Karpas-422 (cell line): ENCODE measurements around the gene SETDB1. TPM values are rescaled to one million over a fixed set of nuclear protein-coding genes. Genes with fewer than 3 reads are reported as not detected.
A peak's percentile ranks its signal among the peaks of the same experiment; 100 is the strongest.

Source experiments
- DNase-seq: peaks from one replicate; pipeline ENCODE4 v3.0.0-alpha.2; 2015
- H2AFZ ChIP-seq: fragments of 200-600 bp; sonication (generic); 2 replicates; pipeline ENCODE4 v1.6.1; 2014; ENCODE audit warnings: antibody characterized with exemption, low read length, mixed read lengths
- H3K27ac ChIP-seq: fragments of 200-600 bp; sonication (generic); 2 replicates; pipeline ENCODE4 v1.5.1; 2014; ENCODE audit warnings: mild to moderate bottlenecking, low read length, moderate library complexity
- H3K27me3 ChIP-seq: fragments of 200-600 bp; sonication (generic); 2 replicates; pipeline ENCODE4 v1.6.1; 2014; ENCODE audit warnings: low read length, mixed read lengths
- H3K36me3 ChIP-seq: fragments of 200-600 bp; sonication (generic); 2 replicates; pipeline ENCODE4 v1.6.1; 2014; ENCODE audit warnings: low read length, mixed read lengths; ENCODE audit not compliant: insufficient read depth
- H3K4me1 ChIP-seq: fragments of 200-600 bp; sonication (generic); 2 replicates; pipeline ENCODE4 v1.6.1; 2014; ENCODE audit warnings: mild to moderate bottlenecking, low read length, mixed read lengths
- H3K4me2 ChIP-seq: fragments of 200-600 bp; sonication (generic); 2 replicates; pipeline ENCODE4 v1.6.1; 2014; ENCODE audit warnings: low read length, low read depth, mild to moderate bottlenecking; ENCODE audit not compliant: poor library complexity, severe bottlenecking
- H3K4me3 ChIP-seq: fragments of 200-600 bp; sonication (generic); 2 replicates; pipeline ENCODE4 v1.5.1; 2014; ENCODE audit warnings: mild to moderate bottlenecking, antibody characterized with exemption, low read length, mixed read lengths
- H3K79me2 ChIP-seq: fragments of 200-600 bp; sonication (generic); 2 replicates; pipeline ENCODE4 v1.6.1; 2014; ENCODE audit warnings: mild to moderate bottlenecking, low read length, mixed read lengths
- H3K9ac ChIP-seq: fragments of 200-600 bp; sonication (generic); 2 replicates; pipeline ENCODE4 v1.6.0; 2014; ENCODE audit warnings: low read length
- H3K9me2 ChIP-seq: fragments of 200-600 bp; sonication (generic), shearing (Covaris generic); replicated peaks from 2 replicates; pipeline ENCODE4 v1.6.0; 2014; ENCODE audit warnings: mild to moderate bottlenecking, low read length, moderate library complexity; ENCODE audit not compliant: insufficient read depth
- H3K9me3 ChIP-seq: fragments of 300-700, 200-600 bp; sonication (generic); 2 replicates; pipeline ENCODE4 v1.6.1; 2014; ENCODE audit warnings: low read length, mixed read lengths
- H4K20me1 ChIP-seq: fragments of 200-600 bp; sonication (generic); 2 replicates; pipeline ENCODE4 v1.6.1; 2014; ENCODE audit warnings: mild to moderate bottlenecking, antibody characterized with exemption, low read length, low read depth; ENCODE audit not compliant: insufficient read depth
- total RNA-seq: library from RNA; depleted of rRNA; stranded (reverse); fragments of >200 nt; shearing (Covaris generic); gene quantifications from 2 replicates; pipeline ENCODE4 v1.2.3, GENCODE V29; 2014; ENCODE audit warnings: low replicate concordance

The SETDB1 gene
- total RNA-seq, 1 experiment from 2014 or later, result 60.1 TPM

DNA sequence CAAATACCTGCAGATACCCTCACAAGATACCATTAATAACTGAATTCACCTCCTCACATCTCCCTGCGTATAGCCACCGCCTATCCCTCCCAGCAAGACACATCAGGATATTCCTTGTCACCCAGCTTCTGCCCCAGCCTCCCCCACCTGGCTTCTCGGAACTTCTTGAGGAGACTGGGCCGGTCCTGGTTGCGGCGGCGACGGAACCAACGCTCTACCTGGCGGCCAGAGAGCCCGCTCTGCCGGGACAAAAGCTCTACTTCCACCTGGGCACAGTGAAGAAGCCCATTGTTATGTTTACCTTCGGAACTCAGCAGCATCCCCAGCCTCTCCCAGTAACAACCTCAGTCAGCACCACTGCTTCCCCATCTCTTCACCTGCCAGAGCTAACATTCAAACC, 41.8 kb downstream of the SETDB1 start:
- no peak overlapping the region for H3K9ac ChIP-seq
- no peak overlapping the region for H3K27ac ChIP-seq
- no peak overlapping the region for H3K4me3 ChIP-seq
- no peak for DNase-seq
- H3K9me2 ChIP-seq, result no peaks in the 10 kb centered on the region
- peaks cover 44% of the 10 kb centered on the region; the same call in 1 of the 2 replicates for H3K36me3 ChIP-seq
- no peaks in the 10 kb centered on the region for H3K27me3 ChIP-seq
- H2AFZ ChIP-seq, result no peak overlapping the region
- H3K9me3 ChIP-seq, result no peaks in the 10 kb centered on the region
- peaks cover 43% of the 10 kb centered on the region for H3K79me2 ChIP-seq
- no peak overlapping the region for H3K4me2 ChIP-seq
- H3K4me1 ChIP-seq, result peaks cover 27% of the 10 kb centered on the region
- H4K20me1 ChIP-seq, result peaks cover 32% of the 10 kb centered on the region

DNA sequence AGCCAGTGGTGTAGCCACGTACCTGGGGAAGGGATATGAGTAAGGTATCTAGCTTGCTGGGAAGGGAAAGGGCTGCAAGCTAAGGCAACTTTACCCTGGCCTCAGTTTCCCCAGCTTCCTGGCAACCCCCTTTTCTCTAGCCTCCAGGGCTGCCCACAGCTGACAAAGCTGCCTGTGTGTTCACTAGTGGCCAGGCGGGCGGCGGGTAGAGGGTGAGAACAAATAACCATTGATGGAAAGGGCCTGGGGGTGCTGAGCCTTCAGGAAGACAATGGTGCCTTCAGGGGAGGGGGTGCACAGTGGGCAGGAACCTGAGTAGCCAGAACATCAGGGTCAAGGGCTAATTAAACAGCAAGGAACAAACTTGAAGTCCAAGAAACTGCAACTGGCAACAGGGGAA, 42.3 kb downstream of the SETDB1 start:
- Histone ChIP-seq H2AFZ (no peak overlapping the region), H3K79me2 (peaks cover 49% of the 10 kb centered on the region), H4K20me1 (peaks cover 34% of the 10 kb centered on the region), H3K9me2 (no peaks in the 10 kb centered on the region), H3K27ac (no peak overlapping the region), H3K36me3 (peaks cover 38% of the 10 kb centered on the region; the same call in 1 of the 2 replicates), H3K27me3 (no peaks in the 10 kb centered on the region), H3K9ac (no peak overlapping the region), H3K9me3 (no peaks in the 10 kb centered on the region), H3K4me1 (peaks cover 30% of the 10 kb centered on the region), H3K4me3 (no peak overlapping the region), H3K4me2 (no peak overlapping the region)
- no peak for DNase-seq

DNA sequence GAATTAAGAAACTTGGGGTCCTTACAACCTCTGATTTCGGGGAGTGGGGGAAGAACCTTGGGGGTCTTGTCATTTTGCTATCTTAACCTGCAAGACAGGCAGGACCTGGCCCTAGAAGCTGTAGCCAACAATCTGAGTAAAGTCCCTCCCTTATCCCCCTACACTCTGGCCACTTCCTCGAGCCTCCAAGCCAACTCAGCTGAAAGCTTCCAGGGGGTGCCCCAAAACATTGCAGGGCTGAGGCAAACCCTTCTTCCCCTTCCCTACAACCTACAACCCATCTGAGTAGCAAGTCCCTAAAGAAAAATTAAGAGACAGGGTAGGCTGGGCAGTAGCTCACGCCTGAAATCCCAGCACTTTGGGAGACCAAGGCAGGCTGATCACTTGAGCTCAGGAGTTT, 43.5 kb downstream of the SETDB1 start:
- DNase-seq, result no peak
- peaks cover 34% of the 10 kb centered on the region for H4K20me1 ChIP-seq
- H3K79me2 ChIP-seq, result peaks cover 55% of the 10 kb centered on the region

DNA sequence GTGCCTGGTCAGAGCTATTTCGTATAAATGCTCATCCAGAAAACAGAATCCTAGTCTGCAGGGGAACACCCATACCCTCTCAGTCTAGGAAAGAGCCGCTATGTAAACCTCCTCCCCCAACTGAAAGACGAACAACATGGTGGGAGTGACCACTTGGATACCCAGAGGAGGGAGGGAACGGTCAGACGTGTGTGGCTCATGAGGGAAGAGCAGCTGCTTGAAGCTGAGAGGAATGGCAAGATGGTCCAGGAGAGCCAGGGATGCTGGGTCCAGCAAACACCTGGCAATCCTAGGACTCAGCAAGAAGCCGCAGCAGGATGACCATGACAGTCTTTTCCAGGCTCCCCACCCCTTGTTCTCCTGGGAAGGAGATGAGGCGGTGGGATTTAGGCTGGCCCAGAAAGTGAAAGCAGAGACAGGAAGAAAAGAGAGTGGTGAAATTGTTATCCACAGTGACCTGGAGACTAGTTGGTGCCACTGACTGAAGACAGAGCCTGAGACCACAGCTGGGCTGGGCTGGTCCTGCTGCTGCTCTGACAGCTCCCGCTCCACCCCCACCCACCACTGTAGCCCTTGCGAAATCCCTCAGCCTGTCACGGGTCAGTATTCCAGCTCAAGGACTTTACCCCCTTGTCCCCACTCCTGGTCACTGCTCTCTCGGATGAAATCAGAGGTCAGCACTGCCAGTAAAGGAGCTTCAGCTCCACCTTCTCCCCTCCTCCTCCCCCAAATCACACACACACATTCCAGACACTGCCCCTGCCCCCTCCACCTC, 44.8 kb downstream of the SETDB1 start:
- Histone ChIP-seq H3K4me1 (peaks cover 34% of the 10 kb centered on the region), H2AFZ (no peak overlapping the region), H3K27ac (peak overlapping the region; percentile 80), H3K9ac (peak overlapping the region; percentile 82; the same call in 1 of the 2 replicates), H3K9me3 (no peaks in the 10 kb centered on the region), H3K4me3 (no peak overlapping the region; the same call in 1 of the 2 replicates), H4K20me1 (peaks cover 29% of the 10 kb centered on the region), H3K27me3 (no peaks in the 10 kb centered on the region), H3K9me2 (no peaks in the 10 kb centered on the region), H3K36me3 (peaks cover 21% of the 10 kb centered on the region; the same call in 1 of the 2 replicates), H3K4me2 (peak overlapping the region; percentile 85), H3K79me2 (peaks cover 55% of the 10 kb centered on the region)
- DNase-seq, result no peak

More for the DNA sequence above, 43.5 kb downstream of the SETDB1 start:
- Histone ChIP-seq H3K36me3 (peaks cover 28% of the 10 kb centered on the region; the same call in 1 of the 2 replicates), H3K4me2 (no peak overlapping the region), H3K9me3 (no peaks in the 10 kb centered on the region), H3K9ac (no peak overlapping the region), H3K27me3 (no peaks in the 10 kb centered on the region), H3K27ac (no peak overlapping the region), H2AFZ (no peak overlapping the region), H3K4me1 (peaks cover 30% of the 10 kb centered on the region), H3K4me3 (no peak overlapping the region), H3K9me2 (no peaks in the 10 kb centered on the region)

DNA sequence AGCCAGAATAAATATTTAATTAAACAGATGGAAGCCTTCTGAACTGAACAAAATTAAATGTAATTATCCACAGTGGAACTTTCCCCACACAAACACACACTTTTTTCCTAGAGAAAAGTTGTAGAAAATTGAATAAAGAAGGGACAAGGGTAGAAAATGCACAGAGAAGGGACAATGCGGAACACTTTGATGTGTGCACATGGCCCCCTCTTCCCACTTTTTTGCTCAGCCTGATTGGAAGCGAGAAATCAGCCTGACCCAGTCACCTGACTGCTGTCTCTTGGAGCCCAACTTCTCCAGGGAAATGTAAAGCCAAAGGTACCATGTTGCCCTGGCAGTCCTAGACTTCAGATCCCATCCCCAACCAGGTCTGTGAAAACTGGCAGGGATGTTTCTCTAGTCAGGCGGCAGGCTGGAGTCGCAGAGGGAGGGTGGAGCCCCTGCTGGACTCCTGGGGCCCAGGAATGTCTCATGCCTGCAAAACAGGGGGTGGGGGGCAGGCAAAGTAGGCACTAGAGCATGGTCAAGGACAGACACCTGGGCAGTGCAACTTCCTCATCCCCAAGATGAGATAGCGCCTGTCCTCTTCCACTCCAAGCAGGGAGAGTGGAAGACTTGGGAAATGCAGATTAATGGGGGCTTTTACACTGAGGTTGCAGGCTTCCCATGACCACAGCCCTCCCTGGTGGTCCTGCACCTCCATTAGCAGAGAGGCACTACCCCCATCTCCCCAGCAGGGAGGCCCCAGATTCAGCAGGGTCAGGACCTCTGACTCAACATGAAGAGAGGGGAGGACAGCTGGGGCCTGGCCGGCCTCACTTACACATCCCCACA, 45.6 kb downstream of the SETDB1 start:
- H3K9me3 ChIP-seq, result no peaks in the 10 kb centered on the region
- peak overlapping the region; percentile 82 for H3K9ac ChIP-seq
- peak overlapping the region; percentile 80 for H3K27ac ChIP-seq
- peaks cover 26% of the 10 kb centered on the region for H4K20me1 ChIP-seq
- H3K9me2 ChIP-seq, result no peaks in the 10 kb centered on the region
- H2AFZ ChIP-seq, result no peak overlapping the region
- peaks cover 55% of the 10 kb centered on the region for H3K79me2 ChIP-seq
- peaks cover 15% of the 10 kb centered on the region; the same call in 1 of the 2 replicates for H3K36me3 ChIP-seq
- DNase-seq, result no peak
- peaks cover 37% of the 10 kb centered on the region for H3K4me1 ChIP-seq
- peak overlapping the region; percentile 74 for H3K4me3 ChIP-seq
- peak overlapping the region; percentile 85 for H3K4me2 ChIP-seq
- no peaks in the 10 kb centered on the region for H3K27me3 ChIP-seq

DNA sequence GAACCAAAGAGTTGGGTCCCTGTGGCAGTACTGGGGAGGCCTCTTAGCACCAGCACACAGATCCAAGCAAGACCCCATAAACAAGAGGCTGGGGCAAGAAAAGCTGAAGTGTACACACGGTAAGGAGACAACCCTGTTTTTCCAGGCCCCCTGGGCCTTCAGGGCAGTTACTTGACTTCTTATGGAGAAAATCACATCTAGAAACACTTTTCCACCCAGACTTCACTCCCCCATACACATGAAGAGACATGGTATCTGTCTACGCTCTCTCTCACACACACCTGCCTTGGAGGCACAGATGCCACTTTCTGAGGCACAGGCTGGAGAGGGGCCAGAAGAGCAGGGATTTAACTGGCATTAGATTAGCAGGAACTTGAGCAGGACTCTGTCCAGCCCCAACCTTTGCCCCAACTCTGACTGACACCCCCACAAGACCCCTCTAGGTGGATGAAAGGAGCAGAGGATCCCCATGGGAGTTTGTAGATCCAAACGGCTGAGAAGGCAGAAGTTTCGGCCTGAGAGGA, 46.3 kb downstream of the SETDB1 start:
- peaks cover 9% of the 10 kb centered on the region; the same call in 1 of the 2 replicates for H3K36me3 ChIP-seq
- peak overlapping the region; percentile 74 for H3K4me3 ChIP-seq
- H3K79me2 ChIP-seq, result peaks cover 55% of the 10 kb centered on the region
- H3K4me2 ChIP-seq, result peak overlapping the region; percentile 85
- DNase-seq, result no peak
- peak overlapping the region; percentile 82 for H3K9ac ChIP-seq
- peak overlapping the region; percentile 80 for H3K27ac ChIP-seq
- H2AFZ ChIP-seq, result no peak overlapping the region
- no peaks in the 10 kb centered on the region for H3K9me3 ChIP-seq
- H3K27me3 ChIP-seq, result no peaks in the 10 kb centered on the region
- H3K9me2 ChIP-seq, result no peaks in the 10 kb centered on the region
- peaks cover 44% of the 10 kb centered on the region for H3K4me1 ChIP-seq
- H4K20me1 ChIP-seq, result peaks cover 26% of the 10 kb centered on the region

DNA sequence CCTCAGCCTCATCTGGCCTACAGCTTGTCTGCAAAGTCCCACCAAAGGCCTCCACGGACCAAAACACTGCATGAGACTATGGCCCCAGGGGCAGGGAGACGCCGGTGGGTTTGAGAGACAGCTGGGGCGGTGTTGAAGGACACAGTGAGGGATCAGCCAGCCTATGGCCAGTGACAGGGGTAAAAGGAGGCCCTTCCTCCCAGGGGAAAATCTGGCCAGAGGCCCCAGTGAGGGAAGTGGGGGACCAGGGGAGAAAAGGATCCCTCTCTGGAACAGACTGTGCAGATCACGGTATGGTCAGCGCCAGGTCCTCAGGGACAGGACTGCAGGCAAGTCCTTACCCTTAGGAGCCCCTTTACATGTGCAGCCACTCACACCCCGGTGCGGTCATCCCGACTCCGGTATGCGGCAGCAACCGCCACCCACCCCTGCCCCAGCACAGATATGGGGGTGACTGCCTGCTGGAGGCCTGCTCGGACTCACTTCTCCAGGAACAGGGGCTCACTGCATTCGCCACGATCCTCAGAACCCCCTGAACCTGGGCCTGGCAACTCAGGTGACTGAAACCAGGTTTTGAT, 47.2 kb downstream of the SETDB1 start:
- peak; percentile 61 for DNase-seq
- Histone ChIP-seq H3K27me3 (no peaks in the 10 kb centered on the region), H3K4me1 (peaks cover 47% of the 10 kb centered on the region), H3K9me3 (no peaks in the 10 kb centered on the region), H3K36me3 (peaks cover 9% of the 10 kb centered on the region; the same call in 1 of the 2 replicates), H3K4me2 (peak overlapping the region; percentile 85), H3K79me2 (peaks cover 55% of the 10 kb centered on the region), H3K9me2 (no peaks in the 10 kb centered on the region), H2AFZ (no peak overlapping the region), H4K20me1 (peaks cover 26% of the 10 kb centered on the region), H3K4me3 (peak overlapping the region; percentile 74), H3K27ac (peak overlapping the region; percentile 80), H3K9ac (peak overlapping the region; percentile 82)
